Breast epithelium (tissue), 3 donors: ENCODE measurements around the gene ZNF282.

Experiments used
- POLR2A ChIP-seq: fragments of 450-650 bp; IDR thresholded peaks from one replicate; pipeline ENCODE4 v1.6.1; 2016; ENCODE audit warnings: antibody characterized with exemption, mild to moderate bottlenecking, moderate library complexity
- TF ChIP-seq, protein P1 (sequence below), 3 donors: fragments of 450-650 bp; IDR thresholded peaks; one replicate each; pipeline ENCODE4 v1.5.1; 2016 to 2017; ENCODE audit warnings: antibody characterized with exemption in 3 of 3, mild to moderate bottlenecking in 3 of 3, moderate library complexity in 3 of 3

DNA sequence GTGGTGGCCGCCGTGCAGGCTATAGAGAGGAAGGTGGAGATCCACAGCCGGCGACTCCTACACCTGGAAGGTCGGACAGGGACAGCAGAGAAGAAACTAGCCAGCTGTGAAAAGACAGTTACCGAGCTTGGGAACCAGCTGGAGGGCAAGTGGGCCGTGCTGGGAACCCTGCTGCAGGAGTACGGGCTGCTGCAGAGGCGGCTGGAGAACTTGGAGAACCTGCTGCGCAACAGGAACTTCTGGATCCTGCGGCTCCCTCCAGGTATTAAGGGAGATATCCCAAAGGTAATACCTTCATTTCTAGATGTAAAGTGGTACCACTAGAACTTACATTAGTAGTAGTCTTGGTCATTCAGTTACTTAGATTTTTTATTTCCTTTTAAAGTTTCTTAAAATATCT lies 41.3 kb upstream of the ZNF282 start:
- TF ChIP-seq, protein P1, sequence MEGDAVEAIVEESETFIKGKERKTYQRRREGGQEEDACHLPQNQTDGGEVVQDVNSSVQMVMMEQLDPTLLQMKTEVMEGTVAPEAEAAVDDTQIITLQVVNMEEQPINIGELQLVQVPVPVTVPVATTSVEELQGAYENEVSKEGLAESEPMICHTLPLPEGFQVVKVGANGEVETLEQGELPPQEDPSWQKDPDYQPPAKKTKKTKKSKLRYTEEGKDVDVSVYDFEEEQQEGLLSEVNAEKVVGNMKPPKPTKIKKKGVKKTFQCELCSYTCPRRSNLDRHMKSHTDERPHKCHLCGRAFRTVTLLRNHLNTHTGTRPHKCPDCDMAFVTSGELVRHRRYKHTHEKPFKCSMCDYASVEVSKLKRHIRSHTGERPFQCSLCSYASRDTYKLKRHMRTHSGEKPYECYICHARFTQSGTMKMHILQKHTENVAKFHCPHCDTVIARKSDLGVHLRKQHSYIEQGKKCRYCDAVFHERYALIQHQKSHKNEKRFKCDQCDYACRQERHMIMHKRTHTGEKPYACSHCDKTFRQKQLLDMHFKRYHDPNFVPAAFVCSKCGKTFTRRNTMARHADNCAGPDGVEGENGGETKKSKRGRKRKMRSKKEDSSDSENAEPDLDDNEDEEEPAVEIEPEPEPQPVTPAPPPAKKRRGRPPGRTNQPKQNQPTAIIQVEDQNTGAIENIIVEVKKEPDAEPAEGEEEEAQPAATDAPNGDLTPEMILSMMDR (IDR thresholded peaks at IDR 0.05), result no peak
- TF ChIP-seq POLR2A, result no peak
